SH-SY5Y (cell line): Measurements from ENCODE around the gene KCNQ1OT1.

Experiments used
- GATA2 ChIP-seq: IDR thresholded peaks from 2 replicates; pipeline ENCODE4 v1.6.1; 2011; ENCODE audit warnings: mild to moderate bottlenecking, low read depth, low read length
- GATA3 ChIP-seq: IDR thresholded peaks from 2 replicates; pipeline ENCODE4 v1.6.1; 2011; ENCODE audit warnings: low read depth, mild to moderate bottlenecking, low read length, moderate library complexity

KCNQ1OT1 gene

DNA sequence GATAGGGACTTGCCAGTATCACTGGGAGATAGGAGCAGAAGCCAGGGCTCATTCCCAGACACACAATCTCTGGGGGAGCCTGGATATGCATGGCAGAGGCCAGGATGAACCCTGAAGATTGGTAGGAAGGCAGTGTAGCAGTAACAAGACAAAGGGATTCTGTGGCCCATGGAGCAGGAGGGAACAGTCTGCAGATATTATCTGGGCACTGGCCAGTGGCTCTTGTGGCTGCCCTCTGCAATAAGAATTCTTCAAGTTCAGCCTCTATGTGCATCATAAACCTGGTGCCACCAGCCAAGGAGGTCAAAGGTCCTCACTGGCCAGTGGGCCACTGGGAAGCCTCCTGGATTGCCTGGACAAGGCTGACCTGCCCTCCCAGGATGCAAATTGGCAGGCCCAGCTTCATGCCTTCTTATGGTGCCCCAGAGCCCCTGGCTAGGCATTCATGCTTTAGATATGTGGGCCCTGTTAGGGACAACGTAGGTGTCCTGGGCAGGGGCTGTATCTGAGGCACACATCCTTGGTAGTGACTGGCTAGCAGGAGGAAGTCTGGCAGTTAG is 29.2 kb downstream of the KCNQ1OT1 start:
- TF ChIP-seq GATA3, result no peak
- TF ChIP-seq GATA2, result no peak

DNA sequence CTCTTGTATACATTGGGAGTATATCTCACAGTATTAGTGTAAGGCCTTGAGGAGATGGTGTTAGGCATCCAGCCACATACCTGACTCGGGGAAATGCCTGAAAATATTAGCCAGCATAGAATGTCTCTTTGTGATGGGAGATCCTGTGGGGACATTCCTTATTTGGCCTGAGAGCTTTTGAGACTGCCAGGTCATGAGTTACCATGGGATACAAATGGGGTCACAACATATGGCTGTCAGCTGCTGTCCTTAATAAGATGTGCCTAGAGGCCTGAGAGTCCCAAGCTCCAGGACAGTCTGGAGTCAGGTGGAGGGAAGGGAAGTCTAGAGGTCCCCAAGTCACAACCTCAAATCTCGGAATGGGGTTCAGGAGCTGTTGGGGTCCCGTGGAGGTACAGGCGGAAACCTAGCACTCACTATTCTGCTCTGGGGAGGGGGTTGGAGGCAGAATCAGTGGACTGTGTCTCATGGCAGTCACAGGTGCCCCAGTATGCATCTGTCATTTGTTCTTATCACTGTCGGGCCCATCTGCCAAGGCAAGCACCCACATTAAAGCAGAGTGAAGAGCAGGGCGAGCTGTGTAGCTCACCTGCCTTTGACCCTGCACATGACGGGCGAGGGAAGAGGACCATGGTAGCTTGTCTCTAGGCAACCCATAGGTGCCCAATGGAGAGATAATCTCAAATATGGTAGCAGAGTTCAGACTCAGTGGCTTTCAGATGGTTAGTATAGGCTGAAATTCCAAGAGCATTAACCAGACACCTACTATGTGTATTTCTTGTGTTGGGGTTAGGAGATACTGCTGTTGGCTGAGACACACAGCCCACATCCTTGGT is 29.9 kb downstream of the KCNQ1OT1 start:
- TF ChIP-seq GATA3, result no peak
- no peak for TF ChIP-seq GATA2

- TF ChIP-seq GATA2, result no peak
- TF ChIP-seq GATA3, result no peak
These were observed 30.9 kb downstream of the KCNQ1OT1 start for GRCh38 chr11:2668876-2669275.

- TF ChIP-seq GATA3 (no peak), GATA2 (no peak)
These were observed 31.9 kb downstream of the KCNQ1OT1 start for GRCh38 chr11:2667940-2668339.

- TF ChIP-seq GATA3 (no peak), GATA2 (no peak)
These were observed 32.8 kb downstream of the KCNQ1OT1 start for GRCh38 chr11:2666828-2667570.

DNA sequence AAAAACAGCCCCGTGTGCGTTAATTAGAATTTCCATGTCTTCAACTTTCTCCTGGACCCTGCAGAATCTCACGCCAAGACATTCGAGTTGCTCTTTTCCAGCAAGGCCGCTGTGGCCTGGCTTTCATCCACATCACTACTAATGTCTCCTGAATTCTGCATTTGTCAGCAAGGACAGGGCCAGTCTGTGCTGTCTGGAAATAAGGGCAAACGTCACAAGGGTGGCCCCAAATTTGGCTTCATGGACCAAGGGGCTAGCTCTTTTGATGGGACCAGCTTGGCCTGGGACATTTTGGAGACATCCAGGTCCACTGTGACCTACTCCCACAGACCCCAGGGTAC is 33.4 kb downstream of the KCNQ1OT1 start:
- TF ChIP-seq GATA2 (no peak), GATA3 (no peak)

DNA sequence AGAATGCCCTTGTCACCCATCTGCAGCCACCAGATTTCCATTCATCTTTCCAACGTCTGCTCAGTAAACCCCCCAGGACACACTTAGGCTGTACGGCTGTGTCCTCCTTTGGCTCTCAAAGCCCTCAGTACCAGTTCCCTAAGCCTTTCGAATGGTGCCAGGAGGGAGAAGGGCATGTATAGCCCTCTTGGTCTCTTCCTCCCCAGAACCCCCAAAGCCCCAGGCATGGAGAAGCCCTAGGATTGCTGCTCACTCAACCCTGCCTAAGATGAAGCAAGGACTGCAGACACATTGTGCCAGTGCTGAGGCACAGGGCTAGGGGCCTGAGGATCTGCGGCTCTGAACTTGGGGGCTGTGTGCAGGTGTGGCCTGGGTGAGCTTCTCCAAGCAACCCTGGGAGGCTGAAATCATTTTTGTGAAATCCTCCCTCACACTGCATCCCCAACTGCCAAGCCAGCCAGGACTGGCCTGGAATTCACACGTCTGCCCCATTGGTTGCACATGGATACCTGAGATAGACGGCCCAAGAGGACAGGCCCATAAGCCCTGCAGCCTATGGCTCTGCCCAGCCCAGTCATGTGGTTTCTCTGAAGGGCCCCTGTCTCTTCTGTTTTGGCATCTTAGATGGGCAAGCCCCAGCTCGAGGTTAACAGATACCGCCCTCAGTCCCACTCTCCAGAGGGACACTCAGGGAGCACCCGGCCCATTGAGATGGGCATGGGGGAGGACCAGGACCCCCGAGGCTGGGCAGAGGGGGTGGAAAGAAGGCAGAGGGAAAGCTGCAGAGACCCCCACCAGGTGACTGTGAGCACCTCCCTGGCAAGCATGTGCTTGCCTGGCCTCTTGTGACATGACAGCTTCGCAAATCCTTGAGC is 34.0 kb downstream of the KCNQ1OT1 start:
- TF ChIP-seq GATA3 (no peak), GATA2 (no peak)

GRCh38 chr11:2664791-2665525 is 34.8 kb downstream of the KCNQ1OT1 start:
- TF ChIP-seq GATA3 (no peak), GATA2 (no peak)

DNA sequence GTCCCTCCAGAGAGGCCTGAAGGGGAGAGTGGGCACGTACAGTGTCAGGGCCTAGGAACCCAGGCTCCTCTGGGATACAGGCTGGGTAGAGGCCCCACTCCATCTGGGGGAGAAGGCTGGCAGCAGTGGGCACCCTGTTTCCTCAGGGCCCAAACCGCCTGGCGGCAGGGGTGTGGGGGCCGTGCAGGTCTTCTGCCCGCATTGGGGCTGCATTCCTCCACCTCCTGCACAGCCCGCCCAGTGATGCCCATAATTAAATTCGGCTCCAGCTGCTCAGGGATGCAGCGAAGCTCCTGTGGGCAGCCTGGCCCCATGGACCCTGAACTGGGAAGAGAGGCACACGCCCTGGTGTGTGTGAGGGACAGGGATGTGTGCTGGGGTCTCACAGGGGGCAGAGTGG is 35.4 kb downstream of the KCNQ1OT1 start:
- no peak for TF ChIP-seq GATA2
- TF ChIP-seq GATA3, result no peak

DNA sequence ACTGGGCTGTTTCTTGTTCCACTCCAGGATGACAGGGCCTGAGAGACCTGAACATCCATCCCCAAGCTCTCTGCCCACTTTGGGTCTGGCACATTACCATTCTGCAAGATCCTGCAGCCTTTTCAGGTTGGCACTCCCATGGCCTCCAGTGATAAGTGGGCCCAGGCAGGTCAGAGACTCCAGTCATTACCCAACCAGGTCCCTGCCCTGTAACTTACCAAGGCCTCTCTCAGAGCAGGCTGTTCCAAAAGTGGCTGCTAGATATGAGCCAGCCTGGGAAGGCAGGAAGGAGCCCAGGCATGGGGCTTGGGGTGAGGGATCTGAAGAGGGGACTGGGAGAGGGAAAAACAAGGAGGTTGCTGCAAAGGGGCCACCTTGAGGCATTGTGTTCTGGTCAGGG is 35.9 kb downstream of the KCNQ1OT1 start:
- no peak for TF ChIP-seq GATA2
- no peak for TF ChIP-seq GATA3

GRCh38 chr11:2663506-2663905 is 36.3 kb downstream of the KCNQ1OT1 start:
- no peak for TF ChIP-seq GATA3
- TF ChIP-seq GATA2, result no peak

GRCh38 chr11:2662430-2663299 is 37.1 kb downstream of the KCNQ1OT1 start:
- no peak for TF ChIP-seq GATA2
- TF ChIP-seq GATA3, result no peak

GRCh38 chr11:2662024-2662312 is 37.8 kb downstream of the KCNQ1OT1 start:
- TF ChIP-seq GATA2 (no peak), GATA3 (no peak)
